Lower leg skin (tissue), 3 donors: Measurements from ENCODE around the gene PEX5.

Source experiments
- POLR2A ChIP-seq, 2 donors: fragments of 450-650 bp; IDR thresholded peaks; one replicate each; pipeline ENCODE4 v1.6.1; 2016 to 2017; ENCODE audit warnings: antibody characterized with exemption in 2 of 2, mild to moderate bottlenecking in 1 of 2, moderate library complexity in 1 of 2
- TF ChIP-seq, protein P1 (sequence below), 3 donors: fragments of 450-650 bp; IDR thresholded peaks; one replicate each; pipeline ENCODE4 v1.5.1; 2016; ENCODE audit warnings: antibody characterized with exemption in 3 of 3, mild to moderate bottlenecking in 3 of 3, moderate library complexity in 2 of 3

DNA sequence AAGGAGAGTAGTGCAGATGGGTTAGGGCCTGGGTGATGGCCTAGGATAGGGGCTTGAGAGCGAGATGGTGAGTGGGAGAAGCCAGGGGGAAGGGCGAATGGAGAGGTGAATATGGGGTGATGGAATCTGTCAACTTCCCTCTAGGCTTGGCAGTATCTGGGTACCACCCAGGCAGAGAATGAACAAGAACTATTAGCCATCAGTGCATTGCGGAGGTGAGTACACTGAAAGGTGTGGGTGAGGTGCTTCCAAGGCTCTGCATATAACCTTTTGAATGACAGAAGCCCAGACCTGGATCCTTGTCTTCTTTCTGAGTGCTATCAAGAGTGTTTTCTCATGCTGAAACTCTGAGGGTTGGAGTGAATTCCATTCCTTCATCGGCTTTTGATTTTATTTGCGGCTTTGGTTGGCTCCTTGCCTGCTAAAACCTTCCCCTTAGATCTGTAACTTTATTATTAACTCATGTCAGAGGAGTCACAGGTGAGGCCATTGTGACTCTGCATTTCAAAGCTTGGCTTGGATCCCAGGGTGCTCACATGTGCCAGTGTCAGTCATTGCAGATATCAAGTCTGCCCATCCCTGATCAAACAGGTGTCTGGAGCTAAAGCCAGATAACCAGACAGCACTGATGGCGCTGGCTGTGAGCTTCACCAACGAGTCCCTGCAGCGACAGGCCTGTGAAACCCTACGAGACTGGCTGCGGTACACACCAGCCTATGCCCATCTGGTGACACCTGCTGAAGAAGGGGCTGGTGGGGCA is 18.6 kb downstream of the PEX5 start:
- TF ChIP-seq, protein P1, sequence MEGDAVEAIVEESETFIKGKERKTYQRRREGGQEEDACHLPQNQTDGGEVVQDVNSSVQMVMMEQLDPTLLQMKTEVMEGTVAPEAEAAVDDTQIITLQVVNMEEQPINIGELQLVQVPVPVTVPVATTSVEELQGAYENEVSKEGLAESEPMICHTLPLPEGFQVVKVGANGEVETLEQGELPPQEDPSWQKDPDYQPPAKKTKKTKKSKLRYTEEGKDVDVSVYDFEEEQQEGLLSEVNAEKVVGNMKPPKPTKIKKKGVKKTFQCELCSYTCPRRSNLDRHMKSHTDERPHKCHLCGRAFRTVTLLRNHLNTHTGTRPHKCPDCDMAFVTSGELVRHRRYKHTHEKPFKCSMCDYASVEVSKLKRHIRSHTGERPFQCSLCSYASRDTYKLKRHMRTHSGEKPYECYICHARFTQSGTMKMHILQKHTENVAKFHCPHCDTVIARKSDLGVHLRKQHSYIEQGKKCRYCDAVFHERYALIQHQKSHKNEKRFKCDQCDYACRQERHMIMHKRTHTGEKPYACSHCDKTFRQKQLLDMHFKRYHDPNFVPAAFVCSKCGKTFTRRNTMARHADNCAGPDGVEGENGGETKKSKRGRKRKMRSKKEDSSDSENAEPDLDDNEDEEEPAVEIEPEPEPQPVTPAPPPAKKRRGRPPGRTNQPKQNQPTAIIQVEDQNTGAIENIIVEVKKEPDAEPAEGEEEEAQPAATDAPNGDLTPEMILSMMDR (IDR thresholded peaks at IDR 0.05), result no peak
- TF ChIP-seq POLR2A (IDR thresholded peaks at IDR 0.05), result no peak
